Aorta (tissue), 5 donors: ENCODE data around the gene CDH26. TPM values are rescaled to one million over a fixed set of nuclear protein-coding genes. Genes with fewer than 3 reads are reported as not detected.

Source experiments
- ATAC-seq: fragments of 200-7000 bp; cut with Tn5 transposase; one replicate; pipeline ENCODE4 v1.9.1; 2022; ENCODE audit warnings: moderate library complexity; ENCODE audit not compliant: low FRiP score
- DNase-seq, 2 donors: peaks; one replicate each; pipeline ENCODE4 v3.0.0-alpha.2; 2020
- H3K27ac ChIP-seq, 2 donors: one replicate each; pipeline ENCODE4 v1.5.1; 2013; ENCODE audit warnings: low read length in 2 of 2, mild to moderate bottlenecking in 2 of 2, moderate library complexity in 2 of 2, control low read depth in 1 of 2, inconsistent platforms in 1 of 2, low read depth in 1 of 2
- H3K27me3 ChIP-seq, 2 donors: one replicate each; pipeline ENCODE4 v1.6.1; 2013; ENCODE audit warnings: control low read depth in 1 of 2, low read length in 1 of 2, mild to moderate bottlenecking in 1 of 2, moderate library complexity in 1 of 2; ENCODE audit not compliant: insufficient read depth in 2 of 2, control insufficient read depth in 1 of 2
- H3K36me3 ChIP-seq, 2 donors: one replicate each; pipeline ENCODE4 v1.6.1; 2013; ENCODE audit warnings: control low read depth in 1 of 2, low read length in 1 of 2, mild to moderate bottlenecking in 1 of 2; ENCODE audit not compliant: insufficient read depth in 2 of 2, control insufficient read depth in 1 of 2
- H3K4me1 ChIP-seq, 2 donors: one replicate each; pipeline ENCODE4 v1.6.1; 2013; ENCODE audit warnings: low read length in 2 of 2, control low read depth in 1 of 2, mild to moderate bottlenecking in 1 of 2, moderate library complexity in 1 of 2; ENCODE audit not compliant: insufficient read depth in 2 of 2, control insufficient read depth in 1 of 2
- H3K4me3 ChIP-seq, 2 donors: one replicate each; pipeline ENCODE4 v1.5.1; 2013; ENCODE audit warnings: low read length in 2 of 2, control low read depth in 1 of 2, mild to moderate bottlenecking in 1 of 2
- H3K9me3 ChIP-seq: one replicate; pipeline ENCODE4 v1.6.1; 2013; ENCODE audit warnings: mild to moderate bottlenecking, low read length; ENCODE audit not compliant: control insufficient read depth
- WGBS, 2 donors: extraction: QIAGEN DNeasy Blood & Tissue Kit; methylation state at CpG; one replicate each; pipeline ENCODE4 v1.1.7; 2013; 5-methylcytosine and 5-hydroxymethylcytosine counted together
- intact Hi-C, 2 donors: fragments of 100-400 bp; cut with DNase I; formaldehyde crosslinking; loops; one replicate each; pipeline versions ENCODE4 v1.14.2 to v1.15.0; 2022
- long read RNA-seq, 2 donors: library from polyadenylated mRNA; unstranded; transcript quantifications; one replicate each; pipeline ENCODE4 v2.0.0, GENCODE V29; 2020 to 2021
- polyA plus RNA-seq, 2 donors: library from polyadenylated mRNA; stranded (reverse); fragments of 200-250 nt; gene quantifications; one replicate each; pipeline ENCODE4 v1.2.3, GENCODE V29; 2013
- total RNA-seq, 2 donors: library from RNA; stranded (reverse); fragmentation: NEBNext Ultra II Directional; extraction: Animal tissue kit (Norgen Biotek cat#: 25700); gene quantifications; one replicate each; pipeline ENCODE4 v1.2.1, GENCODE V29; 2021
- donor health status: healthy with polysubstance abuse.
- donor health status: Bipolar disorder and iron deficiency.
- donor health status: DM: no; HTN: no; CAD: no.
- donor health status: DM: no; HTN: no; CAD: no.
- donor health status: DM: yes; HTN: yes; CAD: no.

Gene CDH26
- total RNA-seq, result 1 to 10 TPM; 2.8 to 4.5 TPM
- polyA plus RNA-seq, result 1 to 10 TPM in 1 of 2 donors, not detected in 1; 1.2 TPM
- long read RNA-seq, donor 1, partial matches to known transcripts, result 0 of 2 reads
- long read RNA-seq, donor 1, other reads (novel, unspliced or antisense), result 0 of 2 reads
- long read RNA-seq, donor 2, partial matches to known transcripts, result 1 of 5 reads
- long read RNA-seq, donor 2, other reads (novel, unspliced or antisense), result 4 of 5 reads

DNA sequence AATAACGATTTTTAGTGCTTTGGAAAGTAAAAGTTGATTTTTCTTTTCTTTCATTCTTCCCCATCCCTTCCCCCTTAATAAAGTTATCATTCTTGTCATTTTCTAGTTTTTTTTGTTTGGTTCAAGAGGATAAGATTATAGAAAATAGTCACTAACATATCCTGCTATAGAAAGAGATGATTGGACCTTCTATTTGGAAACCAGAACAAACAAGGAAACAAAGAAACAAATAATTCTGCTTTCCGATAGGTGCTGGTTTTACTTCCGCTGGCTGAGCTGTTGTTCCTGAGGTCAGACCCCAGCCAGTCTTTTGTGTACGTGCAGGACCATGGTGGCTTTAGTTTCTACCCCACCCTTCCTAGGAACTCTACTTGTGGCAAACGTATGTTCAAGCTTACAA, at the start of gene CDH26:
Gene CDH26 (plus strand): TSS at position 301 of the 400 bp plus-strand sequence. CDS start 304 bp downstream, outside the sequence.
- no peaks in the 10 kb centered on the region for H3K27me3 ChIP-seq
- no peak within 1 kb of the TSS for H3K27ac ChIP-seq
- no peaks in the 10 kb centered on the region for H3K9me3 ChIP-seq
- ATAC-seq (no peak), DNase-seq (no peak)
- H3K4me1 ChIP-seq, result no peaks in the 10 kb centered on the region
- H3K4me3 ChIP-seq, result no peak within 1 kb of the TSS
- WGBS, 2 donors, result 83 to 84% methylated on average over 5 of the region's 5 CpGs
- intact Hi-C loops, result no loop called here
- H3K36me3 ChIP-seq, result peaks cover 0 to 3% of the 10 kb centered on the region in 2 donors

DNA sequence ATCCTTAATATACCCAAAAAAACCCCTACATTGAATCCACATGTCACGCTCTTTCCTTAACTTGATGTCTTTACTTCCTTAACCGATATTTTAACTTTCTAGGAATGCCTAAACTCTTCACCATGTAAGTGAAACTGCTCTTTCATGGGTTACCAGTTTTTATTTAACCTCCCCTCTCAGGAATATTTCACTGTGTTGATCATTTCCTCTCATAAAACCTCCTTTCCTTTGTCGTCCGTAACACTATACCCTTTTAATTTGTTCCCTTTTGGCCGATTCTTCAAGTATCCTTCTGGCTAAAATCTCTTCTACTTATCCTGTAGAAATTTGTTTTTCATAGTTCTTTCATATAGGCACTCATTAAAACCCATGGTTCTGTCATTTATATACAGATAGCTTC, 49.4 kb upstream of the CDH26 start:
- Histone ChIP-seq H3K27ac (no peak overlapping the region), H3K4me1 (no peaks in the 10 kb centered on the region), H3K36me3 (no peaks in the 10 kb centered on the region), H3K4me3 (no peak overlapping the region), H3K27me3 (no peaks in the 10 kb centered on the region), H3K9me3 (no peaks in the 10 kb centered on the region)
- intact Hi-C loops, result no loop called here
- ATAC-seq (no peak), DNase-seq (no peak)
- WGBS, 2 donors, result 87 to 88% methylated on average over 5 of the region's 5 CpGs

DNA sequence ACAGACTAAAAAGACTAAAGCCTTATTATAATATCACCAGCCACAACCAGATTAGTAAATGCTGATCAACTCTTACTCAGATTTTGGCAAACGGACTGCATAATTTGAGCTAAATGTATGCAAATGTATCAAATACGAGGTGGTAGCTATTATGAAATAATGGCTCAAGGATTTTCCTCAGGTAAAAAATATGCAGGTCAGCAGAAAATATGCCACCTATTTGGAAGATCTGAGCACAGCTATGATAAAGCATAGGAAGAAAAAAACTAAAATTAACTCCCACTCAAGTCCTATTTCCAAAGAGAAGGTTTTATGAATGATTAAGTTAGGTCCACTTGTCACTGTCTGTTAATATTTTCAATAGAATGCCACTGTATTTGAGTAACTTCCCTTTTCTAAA, 47.2 kb upstream of the CDH26 start:
- H3K4me1 ChIP-seq, result no peaks in the 10 kb centered on the region
- no peaks in the 10 kb centered on the region for H3K9me3 ChIP-seq
- intact Hi-C loops, result no loop called here
- no peaks in the 10 kb centered on the region for H3K27me3 ChIP-seq
- H3K4me3 ChIP-seq, result no peak overlapping the region
- H3K36me3 ChIP-seq, result no peaks in the 10 kb centered on the region
- DNase-seq (no peak), ATAC-seq (no peak)
- 82 to 91% methylated on average over 2 of the region's 2 CpGs for WGBS, 2 donors
- H3K27ac ChIP-seq, result no peak overlapping the region

DNA sequence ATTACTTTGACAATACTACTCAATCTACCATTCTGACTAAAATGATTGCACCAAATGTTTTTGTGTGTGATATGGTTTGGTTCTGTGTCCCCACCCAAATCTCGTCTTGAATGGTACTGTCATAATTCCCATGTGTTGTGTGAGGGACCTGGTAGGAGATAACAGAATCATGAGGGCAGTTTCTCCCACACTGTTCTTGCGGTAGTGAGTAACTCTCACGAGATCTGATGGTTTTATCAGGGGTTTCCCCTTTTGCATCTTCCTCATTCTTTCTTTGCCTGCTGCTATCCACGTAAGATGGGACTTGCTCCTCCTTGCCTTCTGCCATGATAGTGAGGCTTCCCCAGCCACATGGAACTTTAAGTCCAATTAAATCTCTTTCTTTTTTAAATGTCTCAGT, 45.6 kb upstream of the CDH26 start:
- H3K4me1 ChIP-seq, result no peaks in the 10 kb centered on the region
- no peaks in the 10 kb centered on the region for H3K27me3 ChIP-seq
- DNase-seq (no peak), ATAC-seq (no peak)
- H3K36me3 ChIP-seq, result no peaks in the 10 kb centered on the region
- no peaks in the 10 kb centered on the region for H3K9me3 ChIP-seq
- no peak overlapping the region for H3K27ac ChIP-seq
- WGBS, 2 donors, result 59 to 70% methylated on average over 4 of the region's 4 CpGs
- intact Hi-C loops, result no loop called here
- H3K4me3 ChIP-seq, result no peak overlapping the region

DNA sequence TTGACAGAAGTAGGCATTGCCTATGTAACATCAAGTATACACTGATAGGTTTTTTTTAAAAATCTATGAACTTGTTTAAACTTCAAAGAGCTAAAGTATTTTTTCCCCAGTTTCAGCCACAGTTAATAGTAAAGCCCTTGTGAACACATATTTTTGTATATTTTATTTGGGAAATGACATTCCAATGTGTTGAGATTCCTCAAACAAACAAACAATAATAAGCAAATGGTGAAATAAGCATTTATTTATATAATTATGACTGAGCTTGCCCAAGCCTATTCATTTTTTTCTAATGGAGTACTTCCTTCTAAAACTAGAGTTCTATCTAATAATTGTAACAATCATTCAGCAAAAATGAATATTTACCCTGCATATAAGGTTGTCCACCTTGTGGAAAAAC, 37.3 kb upstream of the CDH26 start:
- Histone ChIP-seq H3K4me1 (no peaks in the 10 kb centered on the region), H3K36me3 (no peaks in the 10 kb centered on the region), H3K9me3 (no peaks in the 10 kb centered on the region), H3K4me3 (no peak overlapping the region), H3K27me3 (no peaks in the 10 kb centered on the region), H3K27ac (no peak overlapping the region)
- DNase-seq (no peak), ATAC-seq (no peak)
- intact Hi-C loops, result no loop called here

DNA sequence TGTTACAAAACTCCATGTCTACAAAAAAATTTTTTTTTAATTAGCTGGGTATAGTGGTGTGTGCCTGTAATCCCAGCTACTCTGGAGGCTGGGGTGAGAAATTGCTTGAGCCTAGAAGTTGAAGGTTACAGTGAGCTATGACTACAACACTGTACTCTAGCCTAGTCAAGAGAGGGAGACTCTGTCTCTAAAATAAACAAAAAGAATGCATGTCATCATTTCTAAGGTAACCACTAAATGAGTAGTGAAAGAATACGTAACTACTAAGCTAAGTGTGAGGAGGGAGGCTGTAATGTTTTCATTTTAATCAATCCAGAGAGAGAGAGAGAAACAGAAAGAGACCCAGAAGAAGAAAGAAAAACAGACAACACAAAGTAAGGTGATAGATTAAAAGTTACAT, 34.7 kb upstream of the CDH26 start:
- ATAC-seq (no peak), DNase-seq (no peak)
- no peak overlapping the region for H3K27ac ChIP-seq
- H3K4me3 ChIP-seq, result no peak overlapping the region
- no peaks in the 10 kb centered on the region for H3K4me1 ChIP-seq
- no peaks in the 10 kb centered on the region for H3K36me3 ChIP-seq
- no peaks in the 10 kb centered on the region for H3K9me3 ChIP-seq
- intact Hi-C loops, result no loop called here
- H3K27me3 ChIP-seq, result no peaks in the 10 kb centered on the region
- 91 to 95% methylated on average over 1 of the region's 1 CpG for WGBS, 2 donors

DNA sequence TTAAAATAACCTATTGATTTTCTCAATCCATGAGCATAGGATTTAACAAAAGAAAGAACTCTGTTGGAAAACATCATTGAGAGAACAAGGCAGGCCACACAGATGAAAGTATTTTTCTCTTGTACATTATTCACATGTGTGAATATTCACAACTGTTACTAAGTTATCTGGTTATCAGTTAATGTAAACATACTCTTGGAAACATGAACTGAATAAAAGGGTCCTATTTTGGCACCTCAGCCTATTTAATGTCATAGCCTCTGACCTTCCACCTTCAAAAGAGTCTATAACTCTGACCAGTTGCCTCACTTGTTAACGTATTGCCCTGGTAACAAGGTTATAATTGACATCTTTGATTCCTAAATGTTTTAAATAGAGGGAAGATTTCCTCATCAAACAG, 32.9 kb upstream of the CDH26 start:
- DNase-seq, result no peak
- ATAC-seq, result no peak
- Histone ChIP-seq H3K36me3 (no peaks in the 10 kb centered on the region), H3K9me3 (no peaks in the 10 kb centered on the region), H3K27me3 (no peaks in the 10 kb centered on the region), H3K4me3 (no peak overlapping the region), H3K4me1 (no peaks in the 10 kb centered on the region), H3K27ac (no peak overlapping the region)
- intact Hi-C loops, result no loop called here
- 93 to 99% methylated on average over 1 of the region's 1 CpG for WGBS, 2 donors

DNA sequence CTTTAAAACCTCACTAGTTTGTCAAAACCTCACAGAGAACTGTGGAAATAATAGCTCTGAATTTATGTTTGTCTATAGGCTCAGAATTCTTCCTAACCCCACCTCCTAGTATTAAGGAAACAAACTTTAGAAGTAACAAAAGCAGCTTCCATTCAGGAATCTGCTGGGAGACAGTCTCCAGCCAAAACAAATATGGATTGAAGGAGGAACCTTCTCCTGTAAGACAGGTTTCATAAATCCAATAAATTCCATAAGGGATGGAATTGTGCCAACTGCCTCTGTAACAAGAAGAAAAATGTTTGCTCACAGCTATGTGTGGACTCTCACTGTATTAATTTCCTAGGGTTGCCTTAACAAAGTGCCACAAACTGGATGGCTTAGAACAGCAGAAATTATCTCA, 32.3 kb upstream of the CDH26 start:
- no peak overlapping the region for H3K27ac ChIP-seq
- no peak overlapping the region for H3K4me3 ChIP-seq
- no peaks in the 10 kb centered on the region for H3K9me3 ChIP-seq
- DNase-seq (no peak), ATAC-seq (no peak)
- no peaks in the 10 kb centered on the region for H3K4me1 ChIP-seq
- H3K27me3 ChIP-seq, result no peaks in the 10 kb centered on the region
- intact Hi-C loops, result no loop called here
- no peaks in the 10 kb centered on the region for H3K36me3 ChIP-seq

DNA sequence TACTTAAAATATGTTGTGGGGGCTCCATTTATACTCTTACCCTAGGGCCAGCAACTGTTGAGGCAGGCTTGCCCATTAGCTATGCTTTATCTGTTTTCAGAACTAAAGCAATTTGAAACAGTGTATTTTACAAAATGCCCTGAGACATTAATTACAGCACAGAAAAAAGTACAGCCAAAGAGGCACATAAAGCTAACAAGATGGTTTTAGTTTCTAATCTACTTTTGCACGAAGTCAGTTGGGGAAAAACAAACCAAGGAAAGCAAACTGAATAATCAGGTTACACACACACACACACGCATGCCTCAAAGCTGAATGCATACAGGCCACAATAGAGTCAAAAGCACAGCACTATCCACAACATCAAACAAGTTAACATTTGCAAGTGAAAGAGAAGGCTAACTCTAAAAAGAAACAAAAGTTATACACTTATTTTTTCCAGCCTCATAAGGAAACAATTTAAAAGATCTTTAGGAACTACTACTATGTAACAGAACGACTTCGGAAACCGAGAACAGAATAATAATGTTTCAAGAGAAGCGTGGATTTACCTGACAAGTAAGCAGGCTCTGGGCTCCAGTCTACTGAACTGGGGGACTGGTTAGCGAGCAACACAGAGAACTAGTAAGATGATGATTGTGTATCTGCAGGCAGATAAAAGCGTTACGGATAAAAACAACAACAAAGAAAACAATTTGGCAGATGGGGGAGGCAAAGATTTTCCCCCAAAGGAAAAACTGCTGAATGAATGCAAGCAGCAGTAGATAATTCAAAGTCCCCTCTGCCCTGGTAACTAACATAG, 26.5 kb upstream of the CDH26 start:
- intact Hi-C loops, result no loop called here
- H3K36me3 ChIP-seq, result no peaks in the 10 kb centered on the region
- no peak overlapping the region for H3K27ac ChIP-seq
- H3K9me3 ChIP-seq, result no peaks in the 10 kb centered on the region
- ATAC-seq (no peak), DNase-seq (no peak)
- 84 to 87% methylated on average over 9 of the region's 9 CpGs for WGBS, 2 donors
- no peaks in the 10 kb centered on the region for H3K4me1 ChIP-seq
- no peak overlapping the region for H3K4me3 ChIP-seq
- no peaks in the 10 kb centered on the region for H3K27me3 ChIP-seq
